Lower lobe of right lung (tissue), 2 donors: ENCODE results near the gene GNGT2. TPM values are rescaled to one million over a fixed set of nuclear protein-coding genes. Genes with fewer than 3 reads are reported as not detected.

Source experiments
- ATAC-seq, 2 donors: fragments of 200-7000 bp; cut with Tn5 transposase; one replicate each; pipeline ENCODE4 v1.9.1; 2020 to 2022; ENCODE audit warnings: mild to moderate bottlenecking in 2 of 2, moderate library complexity in 2 of 2
- DNase-seq: peaks from one replicate; pipeline ENCODE4 v3.0.0-alpha.2; 2020
- H3K27ac ChIP-seq: fragments of 200-600 bp; one replicate; pipeline ENCODE4 v1.8.0; 2022
- H3K27me3 ChIP-seq: fragments of 200-600 bp; one replicate; pipeline ENCODE4 v1.8.0; 2022; ENCODE audit warnings: low read depth
- H3K36me3 ChIP-seq: fragments of 200-600 bp; one replicate; pipeline ENCODE4 v1.8.0; 2022; ENCODE audit warnings: mild to moderate bottlenecking
- H3K4me1 ChIP-seq: fragments of 200-600 bp; one replicate; pipeline ENCODE4 v1.8.0; 2022
- H3K4me3 ChIP-seq: fragments of 200-600 bp; one replicate; pipeline ENCODE4 v1.8.0; 2022; ENCODE audit warnings: mild to moderate bottlenecking
- H3K9me3 ChIP-seq: fragments of 200-600 bp; one replicate; pipeline ENCODE4 v1.8.0; 2022
- intact Hi-C: fragments of 100-400 bp; cut with DNase I; formaldehyde crosslinking; loops from one replicate; pipeline ENCODE4 v1.11.0; 2022
- total RNA-seq: library from RNA; stranded (reverse); fragmentation: NEBNext Ultra II Directional; extraction: Animal tissue kit (Norgen Biotek cat#: 25700); gene quantifications from one replicate; pipeline ENCODE4 v1.2.1, GENCODE V29; 2021
- TF ChIP-seq, protein P1 (sequence below): fragments of 200-600 bp; IDR thresholded peaks from one replicate; pipeline ENCODE4 v1.8.0; 2022; ENCODE audit warnings: antibody characterized with exemption, mild to moderate bottlenecking
- donor health status: DM: no; HTN: yes; CAD: no; lungs with severe emphysema.

GNGT2 gene
- total RNA-seq, 1 donor from 2014 or later, result 21.1 TPM

DNA sequence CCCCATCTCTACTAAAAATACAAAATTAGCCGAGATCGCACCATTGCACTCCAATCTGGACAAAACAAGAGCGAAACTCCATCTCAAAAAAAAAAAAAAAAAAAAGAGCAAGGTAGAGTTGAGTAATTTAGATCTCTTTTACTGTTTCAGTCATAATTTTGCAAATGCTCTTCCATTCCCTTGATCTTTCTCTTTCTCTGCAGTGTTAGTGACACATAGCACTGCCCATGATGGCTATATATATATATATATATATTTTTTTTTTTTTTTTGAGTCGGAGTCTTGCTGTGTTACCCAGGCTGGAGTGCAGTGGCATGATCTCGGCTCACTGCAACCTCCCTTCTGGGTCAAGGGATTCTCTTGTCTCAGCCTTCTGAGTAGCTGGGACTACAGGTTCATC, 32.4 kb upstream of the GNGT2 start:
- Histone ChIP-seq H3K9me3 (no peaks in the 10 kb centered on the region), H3K4me3 (no peak overlapping the region), H3K27me3 (no peaks in the 10 kb centered on the region), H3K27ac (no peak overlapping the region), H3K4me1 (no peaks in the 10 kb centered on the region), H3K36me3 (no peaks in the 10 kb centered on the region)
- no peak for DNase-seq
- ATAC-seq, result no peak
- TF ChIP-seq, protein P1, sequence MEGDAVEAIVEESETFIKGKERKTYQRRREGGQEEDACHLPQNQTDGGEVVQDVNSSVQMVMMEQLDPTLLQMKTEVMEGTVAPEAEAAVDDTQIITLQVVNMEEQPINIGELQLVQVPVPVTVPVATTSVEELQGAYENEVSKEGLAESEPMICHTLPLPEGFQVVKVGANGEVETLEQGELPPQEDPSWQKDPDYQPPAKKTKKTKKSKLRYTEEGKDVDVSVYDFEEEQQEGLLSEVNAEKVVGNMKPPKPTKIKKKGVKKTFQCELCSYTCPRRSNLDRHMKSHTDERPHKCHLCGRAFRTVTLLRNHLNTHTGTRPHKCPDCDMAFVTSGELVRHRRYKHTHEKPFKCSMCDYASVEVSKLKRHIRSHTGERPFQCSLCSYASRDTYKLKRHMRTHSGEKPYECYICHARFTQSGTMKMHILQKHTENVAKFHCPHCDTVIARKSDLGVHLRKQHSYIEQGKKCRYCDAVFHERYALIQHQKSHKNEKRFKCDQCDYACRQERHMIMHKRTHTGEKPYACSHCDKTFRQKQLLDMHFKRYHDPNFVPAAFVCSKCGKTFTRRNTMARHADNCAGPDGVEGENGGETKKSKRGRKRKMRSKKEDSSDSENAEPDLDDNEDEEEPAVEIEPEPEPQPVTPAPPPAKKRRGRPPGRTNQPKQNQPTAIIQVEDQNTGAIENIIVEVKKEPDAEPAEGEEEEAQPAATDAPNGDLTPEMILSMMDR, result no peak
- intact Hi-C loops, result no loop called here

GRCh38 chr17:49241692-49242397, 31.5 kb upstream of the GNGT2 start:
- Histone ChIP-seq H3K9me3 (no peaks in the 10 kb centered on the region), H3K27ac (no peak overlapping the region), H3K27me3 (no peaks in the 10 kb centered on the region), H3K4me3 (no peak overlapping the region), H3K4me1 (no peaks in the 10 kb centered on the region), H3K36me3 (no peaks in the 10 kb centered on the region)
- DNase-seq, result no peak
- no peak for ATAC-seq
- intact Hi-C loops, result no loop called here
- TF ChIP-seq, protein P1, result no peak

DNA sequence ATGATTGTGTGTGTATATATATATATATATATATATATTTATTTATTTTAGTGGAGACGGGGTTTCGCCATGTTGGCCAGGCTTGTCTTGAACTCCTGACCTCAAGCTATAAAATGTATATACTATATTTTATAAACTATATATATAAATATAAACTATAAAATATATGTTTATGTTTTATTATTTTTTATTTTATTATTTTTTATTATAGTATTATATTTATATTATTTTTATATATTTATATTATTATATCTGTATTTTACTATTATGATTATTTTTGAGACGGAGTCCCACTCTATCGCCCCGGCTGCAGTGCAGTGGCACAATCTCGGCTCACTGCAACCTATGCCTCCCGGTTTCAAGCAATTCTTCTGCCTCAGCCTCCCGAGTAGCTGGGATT, 30.7 kb upstream of the GNGT2 start:
- Histone ChIP-seq H3K27ac (no peak overlapping the region), H3K27me3 (no peaks in the 10 kb centered on the region), H3K9me3 (no peaks in the 10 kb centered on the region), H3K4me1 (no peaks in the 10 kb centered on the region), H3K36me3 (no peaks in the 10 kb centered on the region), H3K4me3 (no peak overlapping the region)
- TF ChIP-seq, protein P1, result no peak
- DNase-seq, result no peak
- intact Hi-C loops, result no loop called here
- ATAC-seq, result no peak

- TF ChIP-seq, protein P1, result no peak
- ATAC-seq (no peak), DNase-seq (no peak)
- Histone ChIP-seq H3K4me1 (no peaks in the 10 kb centered on the region), H3K4me3 (no peak overlapping the region), H3K9me3 (no peaks in the 10 kb centered on the region), H3K27me3 (no peaks in the 10 kb centered on the region), H3K36me3 (no peaks in the 10 kb centered on the region), H3K27ac (no peak overlapping the region)
- intact Hi-C loops, result no loop called here
Observed at GRCh38 chr17:49240619-49241018, 30.2 kb upstream of the GNGT2 start.

GRCh38 chr17:49239963-49240362, 29.6 kb upstream of the GNGT2 start:
- Histone ChIP-seq H3K4me3 (no peak overlapping the region), H3K9me3 (no peaks in the 10 kb centered on the region), H3K4me1 (no peaks in the 10 kb centered on the region), H3K27me3 (no peaks in the 10 kb centered on the region), H3K36me3 (no peaks in the 10 kb centered on the region), H3K27ac (no peak overlapping the region)
- no peak for ATAC-seq
- TF ChIP-seq, protein P1, result no peak
- intact Hi-C loops, result no loop called here
- no peak for DNase-seq
